ENCODE results near the gene EEFSEC.

DNA sequence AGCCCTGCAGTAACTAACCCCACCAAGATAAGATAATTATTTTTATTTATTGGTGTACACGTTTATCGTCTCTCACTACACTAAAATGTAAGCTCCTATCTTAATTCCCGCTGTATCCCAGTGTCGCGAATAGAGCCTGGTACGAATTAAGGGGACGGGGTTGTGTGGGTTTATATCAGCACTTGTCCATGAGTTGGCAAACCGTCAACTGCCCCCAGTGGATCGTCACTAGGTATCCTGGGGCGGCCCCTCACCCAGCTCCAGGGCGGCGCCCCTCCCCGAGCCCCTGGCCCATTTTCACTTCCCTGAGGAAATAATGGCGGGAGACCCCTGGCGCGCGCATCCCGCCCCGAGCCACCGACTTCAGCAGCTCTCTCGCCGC, 30.1 kb upstream of the EEFSEC start:
- no peak for TF ChIP-seq SRF (IDR thresholded peaks at IDR 0.05; ENCODE audit: low read depth, low read length)
- TF ChIP-seq PHF8 (conservative IDR thresholded peaks at IDR 0.05; ENCODE audit: low read depth, low read length) = no peak
- no peak for TF ChIP-seq YY1 (IDR thresholded peaks at IDR 0.05; ENCODE audit: low read depth, low read length)
- TF ChIP-seq POLR2A (IDR thresholded peaks at IDR 0.05; ENCODE audit: control extremely low read depth in 1 of 2, low read depth in 2 of 2, low read length in 2 of 2) = no peak; a peak in 1 of 3 replicates
- TF ChIP-seq RBBP5 (IDR thresholded peaks at IDR 0.05; ENCODE audit: borderline replicate concordance, low read depth, low read length) = no peak
- no peak for TF ChIP-seq EP300 (IDR thresholded peaks at IDR 0.05; ENCODE audit: borderline replicate concordance in 1 of 2, low read depth in 2 of 2, low read length in 2 of 2)
- no peak for TF ChIP-seq CTCF (IDR thresholded peaks at IDR 0.05; ENCODE audit: control extremely low read depth in 1 of 3, insufficient read depth in 1 of 3, low read depth in 1 of 3, low read length in 3 of 3)
- TF ChIP-seq EZH2 (IDR thresholded peaks at IDR 0.05; ENCODE audit: low read depth, low read length, severe bottlenecking) = no peak
- TF ChIP-seq TCF12 (IDR thresholded peaks at IDR 0.05; ENCODE audit: low read depth, low read length) = no peak
